ENCODE results near the gene ULK4.

- TF ChIP-seq, protein P1, sequence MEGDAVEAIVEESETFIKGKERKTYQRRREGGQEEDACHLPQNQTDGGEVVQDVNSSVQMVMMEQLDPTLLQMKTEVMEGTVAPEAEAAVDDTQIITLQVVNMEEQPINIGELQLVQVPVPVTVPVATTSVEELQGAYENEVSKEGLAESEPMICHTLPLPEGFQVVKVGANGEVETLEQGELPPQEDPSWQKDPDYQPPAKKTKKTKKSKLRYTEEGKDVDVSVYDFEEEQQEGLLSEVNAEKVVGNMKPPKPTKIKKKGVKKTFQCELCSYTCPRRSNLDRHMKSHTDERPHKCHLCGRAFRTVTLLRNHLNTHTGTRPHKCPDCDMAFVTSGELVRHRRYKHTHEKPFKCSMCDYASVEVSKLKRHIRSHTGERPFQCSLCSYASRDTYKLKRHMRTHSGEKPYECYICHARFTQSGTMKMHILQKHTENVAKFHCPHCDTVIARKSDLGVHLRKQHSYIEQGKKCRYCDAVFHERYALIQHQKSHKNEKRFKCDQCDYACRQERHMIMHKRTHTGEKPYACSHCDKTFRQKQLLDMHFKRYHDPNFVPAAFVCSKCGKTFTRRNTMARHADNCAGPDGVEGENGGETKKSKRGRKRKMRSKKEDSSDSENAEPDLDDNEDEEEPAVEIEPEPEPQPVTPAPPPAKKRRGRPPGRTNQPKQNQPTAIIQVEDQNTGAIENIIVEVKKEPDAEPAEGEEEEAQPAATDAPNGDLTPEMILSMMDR (IDR thresholded peaks at IDR 0.05 in 8 of 11, conservative IDR thresholded peaks at IDR 0.05 in 3 of 11), result no peak
- TF ChIP-seq POLR2AphosphoS5 (IDR thresholded peaks at IDR 0.05) (no peak), POLR2A (IDR thresholded peaks at IDR 0.05) (no peak)
These were observed 717.1 kb downstream of the ULK4 start for GRCh38 chr3:41244620-41245336.

Measured in spleen (tissue), 7 donors.